GM23248 (cell line): Measurements from ENCODE around the gene FAM118B.

ENCODE experiments used
- EZH2 ChIP-seq: fragments of 200-600 bp; sonication (generic); IDR thresholded peaks from 2 replicates; pipeline ENCODE4 v1.6.1; 2018; ENCODE audit warnings: antibody characterized with exemption, mild to moderate bottlenecking; ENCODE audit not compliant: insufficient read depth, poor library complexity, severe bottlenecking
- EZH2phosphoT487 ChIP-seq: fragments of 200-600 bp; sonication (generic); IDR thresholded peaks from 2 replicates; pipeline ENCODE4 v1.6.1; 2018; ENCODE audit warnings: antibody characterized with exemption, moderate library complexity, mild to moderate bottlenecking, low read depth; ENCODE audit not compliant: insufficient read depth

DNA sequence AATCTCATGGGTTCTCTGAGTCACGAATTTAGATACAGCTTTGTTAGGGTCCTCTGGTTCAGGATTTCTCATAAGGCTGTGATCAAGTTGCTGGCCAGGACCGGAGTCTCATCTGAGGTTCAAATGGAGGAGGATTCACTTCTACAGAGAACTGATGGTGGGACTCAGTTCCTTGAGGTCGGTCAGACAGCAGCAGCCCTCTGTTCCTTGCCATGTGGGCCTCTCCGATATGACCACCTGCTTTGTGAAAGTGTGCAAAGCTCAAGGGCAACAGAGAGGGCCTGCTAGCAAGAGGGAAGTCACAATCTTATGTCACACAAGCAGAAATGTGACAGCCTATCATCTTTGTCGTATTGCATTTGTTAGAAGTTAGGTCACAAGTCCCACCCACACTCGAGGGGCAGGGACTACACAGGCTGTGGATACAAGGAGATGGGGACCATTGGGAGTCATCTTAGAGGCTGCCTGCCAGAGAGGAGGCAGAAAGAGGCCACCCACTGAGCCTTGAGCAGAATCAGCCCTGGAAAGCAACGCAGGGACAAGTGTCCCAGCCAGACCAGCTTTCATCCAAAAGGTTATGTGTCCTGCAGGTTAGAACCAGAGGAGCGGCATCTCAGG, 34.6 kb upstream of the FAM118B start:
- no peak for TF ChIP-seq EZH2
- TF ChIP-seq EZH2phosphoT487: no peak
